ENCODE measurements around the gene GADD45GIP1. TPM values are rescaled to one million over a fixed set of nuclear protein-coding genes. Genes with fewer than 3 reads are reported as not detected.
A peak's percentile ranks its signal among the peaks of the same experiment; 100 is the strongest.

The GADD45GIP1 gene
- 10 to 100 TPM; 29.9 to 58.7 TPM for total RNA-seq

DNA sequence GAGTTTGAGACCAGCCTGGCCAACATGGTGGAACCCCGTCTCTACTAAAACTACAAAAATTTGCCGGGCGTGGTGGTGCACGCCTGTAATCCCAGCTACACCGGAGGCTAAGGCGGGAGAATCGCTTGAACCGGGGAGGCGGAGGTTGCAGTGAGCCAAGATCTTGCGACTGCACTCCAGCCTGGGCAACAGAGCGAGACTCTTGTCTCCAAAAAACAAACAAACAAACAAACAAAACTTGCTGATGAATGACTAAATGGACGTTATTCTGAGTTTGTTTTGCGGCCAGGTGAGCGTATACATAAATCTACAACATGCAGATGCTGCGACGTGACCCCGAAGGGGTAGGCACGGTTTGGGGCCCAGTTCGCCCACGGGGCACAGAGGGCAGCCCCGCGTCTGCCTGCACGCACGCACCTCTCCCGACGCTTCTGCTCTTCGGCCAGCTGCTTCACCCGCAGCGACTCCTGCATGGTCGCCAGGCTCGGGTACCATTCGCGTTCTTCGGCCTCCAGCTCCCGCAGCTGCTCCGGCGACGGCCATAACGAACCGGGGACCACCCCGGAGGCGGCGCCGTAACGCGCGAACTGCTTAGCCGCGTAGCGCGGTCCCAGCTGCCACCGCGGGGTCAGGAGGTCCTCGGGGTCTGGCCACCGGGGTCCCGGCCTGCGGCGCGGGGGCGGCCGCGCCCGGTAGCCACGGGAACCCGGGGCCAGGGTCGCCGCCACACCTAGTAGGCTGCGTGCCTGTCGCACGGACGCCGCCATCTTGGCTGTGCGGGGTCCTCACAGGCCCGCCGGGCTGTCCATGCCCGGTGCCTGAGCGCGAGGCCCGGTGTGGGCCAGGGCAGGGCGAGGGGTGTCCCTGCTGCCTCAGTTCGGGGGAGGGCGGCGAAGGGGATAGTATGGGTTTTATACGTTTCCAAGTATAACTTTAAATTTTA, at the start of gene GADD45GIP1:
TSS of gene GADD45GIP1 (minus strand) at position 778 of the 943 bp plus-strand sequence. CDS start at position 767, 11 bp downstream.
- peak; percentile 16 for TF ChIP-seq POLR2AphosphoS5 (IDR thresholded peaks at IDR 0.05)
- no peak for TF ChIP-seq POLR2A (IDR thresholded peaks at IDR 0.05)
- Histone ChIP-seq H3K27ac (peak within 1 kb of the TSS; percentile 86 to 95), H3K4me1 (replicated peaks) (peaks cover 6% of the 10 kb centered on the region), H3K36me3 (peaks cover 0 to 15% of the 10 kb centered on the region in 2 donors), H3K4me3 (peak within 1 kb of the TSS; percentile 70 to 97), H3K27me3 (replicated peaks; ENCODE audit: insufficient read depth) (no peaks in the 10 kb centered on the region), H3K9me3 (no peaks in the 10 kb centered on the region)
- intact Hi-C loops (cut with DNase I) = no loop called here
- peak; percentile 44 for DNase-seq (ENCODE audit: low spot score)
- 5% methylated on average over 67 of the region's 84 CpGs for WGBS

DNA sequence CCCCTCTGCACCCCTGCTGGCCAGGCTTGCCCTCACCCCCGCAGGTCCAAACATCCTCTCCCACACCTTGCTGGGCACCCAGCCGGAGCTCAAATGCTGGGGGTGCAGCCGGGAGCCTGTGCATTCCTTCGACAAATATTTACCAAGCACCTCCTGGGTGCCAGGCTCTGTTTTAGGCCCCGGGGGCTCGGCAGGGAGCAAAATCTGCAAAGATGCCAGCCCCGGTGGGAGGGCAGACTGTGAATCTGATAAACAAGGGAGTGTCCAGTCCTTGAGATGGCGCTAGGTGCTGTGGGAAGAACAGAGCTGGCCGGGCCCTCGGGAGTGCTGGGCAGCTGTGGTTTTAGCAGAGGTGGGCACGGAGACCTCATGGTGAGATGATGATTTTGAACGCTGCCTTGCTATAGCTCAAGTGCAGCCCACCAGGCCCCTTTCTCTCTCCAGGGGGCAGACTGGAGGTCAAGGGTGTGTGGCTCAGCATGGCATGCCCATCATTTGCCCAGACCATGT, 48.9 kb upstream of the GADD45GIP1 start:
- DNase-seq (ENCODE audit: low spot score) = no peak
- Histone ChIP-seq H3K36me3 (no peaks in the 10 kb centered on the region), H3K27me3 (replicated peaks; ENCODE audit: insufficient read depth) (no peaks in the 10 kb centered on the region), H3K27ac (peak overlapping the region; percentile 96 to 97), H3K4me1 (replicated peaks) (peaks cover 67% of the 10 kb centered on the region), H3K4me3 (peak overlapping the region in 1 of 2 donors; percentile 19), H3K9me3 (no peaks in the 10 kb centered on the region)
- TF ChIP-seq POLR2AphosphoS5 (IDR thresholded peaks at IDR 0.05) = peak; percentile 30
- TF ChIP-seq CTCF (IDR thresholded peaks at IDR 0.05) = no peak
- intact Hi-C loops (cut with DNase I) = no loop called here
- WGBS = 22% methylated on average over 12 of the region's 12 CpGs

DNA sequence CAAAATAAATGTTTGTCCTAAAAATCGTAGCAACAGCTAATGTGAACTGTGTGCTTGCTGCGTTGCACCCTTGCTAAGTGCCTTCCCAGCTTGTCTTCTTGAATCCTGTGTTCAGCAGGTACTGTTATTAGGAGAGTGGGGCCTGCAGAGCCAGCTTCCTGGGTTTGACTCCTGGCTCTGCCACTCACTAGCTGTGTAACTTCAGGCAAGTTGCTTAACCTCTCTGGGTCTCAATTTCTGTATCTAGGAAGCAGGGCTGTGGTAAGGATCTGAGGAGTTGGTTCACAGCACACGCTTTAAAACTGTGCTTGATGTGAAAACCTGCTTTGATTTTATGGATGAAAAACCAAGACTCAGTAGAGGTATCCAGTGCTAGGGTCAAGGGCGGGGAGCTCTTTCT, 48.2 kb upstream of the GADD45GIP1 start:
- DNase-seq (ENCODE audit: low spot score) = no peak
- intact Hi-C loops (cut with DNase I) = no loop called here
- Histone ChIP-seq H3K27ac (peak overlapping the region; percentile 96 to 97), H3K36me3 (no peaks in the 10 kb centered on the region), H3K9me3 (no peaks in the 10 kb centered on the region), H3K4me3 (no peak overlapping the region), H3K27me3 (replicated peaks; ENCODE audit: insufficient read depth) (no peaks in the 10 kb centered on the region), H3K4me1 (replicated peaks) (peaks cover 68% of the 10 kb centered on the region)
- 48% methylated on average over 4 of the region's 4 CpGs for WGBS
- TF ChIP-seq POLR2A (IDR thresholded peaks at IDR 0.05) = no peak
- TF ChIP-seq POLR2AphosphoS5 (IDR thresholded peaks at IDR 0.05) = no peak
- no peak for TF ChIP-seq CTCF (IDR thresholded peaks at IDR 0.05)

DNA sequence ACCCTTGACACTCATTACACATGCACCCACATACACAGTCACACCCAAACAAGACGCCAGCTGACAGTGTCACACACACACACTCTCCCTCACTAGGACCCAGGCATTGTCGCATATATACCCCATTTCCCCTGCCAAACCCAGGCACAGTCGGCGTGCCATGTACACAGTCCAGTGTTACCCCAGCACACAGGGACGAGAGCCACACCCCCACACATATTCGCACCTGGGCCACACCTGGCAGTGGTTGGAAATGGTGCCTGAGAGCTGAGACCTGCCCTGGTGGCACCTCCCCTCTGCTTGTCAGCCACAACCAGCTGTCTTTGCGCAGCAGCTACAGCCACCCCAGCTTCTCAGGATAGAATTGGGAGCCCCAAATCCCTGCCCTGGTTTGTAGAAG, 47.2 kb upstream of the GADD45GIP1 start:
- no peak for DNase-seq (ENCODE audit: low spot score)
- Histone ChIP-seq H3K4me3 (no peak overlapping the region), H3K27ac (peak overlapping the region; percentile 96 to 97), H3K4me1 (replicated peaks) (peaks cover 67% of the 10 kb centered on the region), H3K9me3 (no peaks in the 10 kb centered on the region), H3K36me3 (no peaks in the 10 kb centered on the region), H3K27me3 (replicated peaks; ENCODE audit: insufficient read depth) (no peaks in the 10 kb centered on the region)
- 43% methylated on average over 7 of the region's 7 CpGs for WGBS
- intact Hi-C loops (cut with DNase I) = no loop called here
- TF ChIP-seq CTCF (IDR thresholded peaks at IDR 0.05) (no peak), POLR2A (IDR thresholded peaks at IDR 0.05) (peak; percentile 32), POLR2AphosphoS5 (IDR thresholded peaks at IDR 0.05) (no peak)

GRCh38 chr19:13003081-13003480, 46.1 kb upstream of the GADD45GIP1 start:
- WGBS = 27% methylated on average over 15 of the region's 15 CpGs
- H3K9me3 ChIP-seq = no peaks in the 10 kb centered on the region
- peak overlapping the region; percentile 27 for H3K4me3 ChIP-seq
- DNase-seq (ENCODE audit: low spot score) = no peak
- peaks cover 66% of the 10 kb centered on the region for H3K4me1 ChIP-seq (replicated peaks)
- no peaks in the 10 kb centered on the region for H3K27me3 ChIP-seq (replicated peaks; ENCODE audit: insufficient read depth)
- no peak for TF ChIP-seq CTCF (IDR thresholded peaks at IDR 0.05)
- no peak for TF ChIP-seq POLR2A (IDR thresholded peaks at IDR 0.05)
- no peak for TF ChIP-seq POLR2AphosphoS5 (IDR thresholded peaks at IDR 0.05)
- no peaks in the 10 kb centered on the region for H3K36me3 ChIP-seq
- intact Hi-C loops (cut with DNase I) = no loop called here
- H3K27ac ChIP-seq = peak overlapping the region; percentile 96 to 97
